ENCODE measurements around the gene SLC38A6. TPM values are rescaled to one million over a fixed set of nuclear protein-coding genes. Genes with fewer than 3 reads are reported as not detected.

Gene SLC38A6
- total RNA-seq (10 to 100 TPM; 17.2 to 41.3 TPM), polyA plus RNA-seq (10 to 100 TPM in 1 of 2 donors, 1 to 10 TPM in 1; 8.5 to 15.4 TPM)
- long read RNA-seq, donor 1, transcript SLC38A6-201 (16 exons, 1,688 nt) = major isoform, 7 of 17 reads
- long read RNA-seq, donor 1, partial matches to known transcripts = 1 of 17 reads
- long read RNA-seq, donor 1, other reads (novel, unspliced or antisense) = 9 of 17 reads
- long read RNA-seq, donor 2, partial matches to known transcripts = 0 of 11 reads
- long read RNA-seq, donor 2, other reads (novel, unspliced or antisense) = 8 of 11 reads

GRCh38 chr14:60980811-60981632, at the start of gene SLC38A6, which contains the start of gene TRMT5:
SLC38A6 (plus strand) TSS chr14:60981245; CDS start chr14:60981278, 33 bp downstream.
TRMT5 (minus strand) TSS chr14:60981079; CDS start chr14:60980973, 106 bp downstream.
- Histone ChIP-seq H3K36me3 (ENCODE audit: control insufficient read depth in 1 of 2, insufficient read depth in 2 of 2, low read length in 1 of 2) (no peaks in the 10 kb centered on the region), H3K27ac (ENCODE audit: low read depth in 1 of 2, low read length in 2 of 2) (peak within 1 kb of the TSS in 1 of 2 donors; percentile 72), H3K27me3 (ENCODE audit: control insufficient read depth in 1 of 2, insufficient read depth in 2 of 2, low read length in 1 of 2) (no peaks in the 10 kb centered on the region), H3K9me3 (ENCODE audit: control insufficient read depth, low read length) (no peaks in the 10 kb centered on the region), H3K4me1 (ENCODE audit: control insufficient read depth in 1 of 2, insufficient read depth in 2 of 2, low read length in 2 of 2) (peaks cover 1 to 5% of the 10 kb centered on the region in 2 donors), H3K4me3 (ENCODE audit: low read length in 2 of 2) (peak within 1 kb of the TSS; percentile 70 to 75)
- intact Hi-C loops (cut with DNase I) = loop anchor here in 1 of 2 donors (10.0 kb wide), 1 partner anchor 256 kb away; the partner anchor contains the start of gene SIX4
- ATAC-seq (ENCODE audit: low FRiP score) (peak; percentile 97), DNase-seq (peak; percentile 95 to 98)
- 0% methylated on average over 59 of the region's 59 CpGs for WGBS, 2 donors

- WGBS, 2 donors = 87 to 91% methylated on average over 8 of the region's 8 CpGs
- no peaks in the 10 kb centered on the region for H3K27me3 ChIP-seq (ENCODE audit: control insufficient read depth in 1 of 2, insufficient read depth in 2 of 2, low read length in 1 of 2)
- no peaks in the 10 kb centered on the region for H3K36me3 ChIP-seq (ENCODE audit: control insufficient read depth in 1 of 2, insufficient read depth in 2 of 2, low read length in 1 of 2)
- no peak for ATAC-seq (ENCODE audit: low FRiP score)
- no peaks in the 10 kb centered on the region for H3K4me1 ChIP-seq (ENCODE audit: control insufficient read depth in 1 of 2, insufficient read depth in 2 of 2, low read length in 2 of 2)
- DNase-seq = no peak
- intact Hi-C loops (cut with DNase I) = no loop called here
- no peaks in the 10 kb centered on the region for H3K9me3 ChIP-seq (ENCODE audit: control insufficient read depth, low read length)
- no peak overlapping the region for H3K27ac ChIP-seq (ENCODE audit: low read depth in 1 of 2, low read length in 2 of 2)
- no peak overlapping the region for H3K4me3 ChIP-seq (ENCODE audit: low read length in 2 of 2)
Observed at GRCh38 chr14:60933920-60934655, 47.0 kb upstream of the SLC38A6 start.

GRCh38 chr14:60935319-60935718, 45.7 kb upstream of the SLC38A6 start:
- no peaks in the 10 kb centered on the region for H3K27me3 ChIP-seq (ENCODE audit: control insufficient read depth in 1 of 2, insufficient read depth in 2 of 2, low read length in 1 of 2)
- H3K4me1 ChIP-seq (ENCODE audit: control insufficient read depth in 1 of 2, insufficient read depth in 2 of 2, low read length in 2 of 2) = no peaks in the 10 kb centered on the region
- H3K9me3 ChIP-seq (ENCODE audit: control insufficient read depth, low read length) = no peaks in the 10 kb centered on the region
- DNase-seq (no peak), ATAC-seq (ENCODE audit: low FRiP score) (no peak)
- no peak overlapping the region for H3K4me3 ChIP-seq (ENCODE audit: low read length in 2 of 2)
- no peaks in the 10 kb centered on the region for H3K36me3 ChIP-seq (ENCODE audit: control insufficient read depth in 1 of 2, insufficient read depth in 2 of 2, low read length in 1 of 2)
- no peak overlapping the region for H3K27ac ChIP-seq (ENCODE audit: low read depth in 1 of 2, low read length in 2 of 2)
- intact Hi-C loops (cut with DNase I) = no loop called here

- WGBS, 2 donors = 91 to 93% methylated on average over 1 of the region's 1 CpG
- H3K36me3 ChIP-seq (ENCODE audit: control insufficient read depth in 1 of 2, insufficient read depth in 2 of 2, low read length in 1 of 2) = no peaks in the 10 kb centered on the region
- H3K9me3 ChIP-seq (ENCODE audit: control insufficient read depth, low read length) = no peaks in the 10 kb centered on the region
- no peaks in the 10 kb centered on the region for H3K4me1 ChIP-seq (ENCODE audit: control insufficient read depth in 1 of 2, insufficient read depth in 2 of 2, low read length in 2 of 2)
- H3K4me3 ChIP-seq (ENCODE audit: low read length in 2 of 2) = no peak overlapping the region
- ATAC-seq (ENCODE audit: low FRiP score) = no peak
- DNase-seq = no peak
- H3K27ac ChIP-seq (ENCODE audit: low read depth in 1 of 2, low read length in 2 of 2) = no peak overlapping the region
- H3K27me3 ChIP-seq (ENCODE audit: control insufficient read depth in 1 of 2, insufficient read depth in 2 of 2, low read length in 1 of 2) = no peaks in the 10 kb centered on the region
- intact Hi-C loops (cut with DNase I) = no loop called here
Observed at GRCh38 chr14:60943637-60944032, 37.4 kb upstream of the SLC38A6 start.

GRCh38 chr14:60944204-60944603, 36.8 kb upstream of the SLC38A6 start:
- Histone ChIP-seq H3K27ac (ENCODE audit: low read depth in 1 of 2, low read length in 2 of 2) (no peak overlapping the region), H3K9me3 (ENCODE audit: control insufficient read depth, low read length) (no peaks in the 10 kb centered on the region), H3K27me3 (ENCODE audit: control insufficient read depth in 1 of 2, insufficient read depth in 2 of 2, low read length in 1 of 2) (no peaks in the 10 kb centered on the region), H3K4me1 (ENCODE audit: control insufficient read depth in 1 of 2, insufficient read depth in 2 of 2, low read length in 2 of 2) (no peaks in the 10 kb centered on the region), H3K36me3 (ENCODE audit: control insufficient read depth in 1 of 2, insufficient read depth in 2 of 2, low read length in 1 of 2) (no peaks in the 10 kb centered on the region), H3K4me3 (ENCODE audit: low read length in 2 of 2) (no peak overlapping the region)
- DNase-seq = no peak
- 69% methylated on average over 4 of the region's 4 CpGs for WGBS, 2 donors
- ATAC-seq (ENCODE audit: low FRiP score) = no peak
- intact Hi-C loops (cut with DNase I) = no loop called here

GRCh38 chr14:60945984-60946383, 35.1 kb upstream of the SLC38A6 start:
- H3K27ac ChIP-seq (ENCODE audit: low read depth in 1 of 2, low read length in 2 of 2) = no peak overlapping the region
- H3K36me3 ChIP-seq (ENCODE audit: control insufficient read depth in 1 of 2, insufficient read depth in 2 of 2, low read length in 1 of 2) = no peaks in the 10 kb centered on the region
- 95 to 96% methylated on average over 1 of the region's 1 CpG for WGBS, 2 donors
- H3K27me3 ChIP-seq (ENCODE audit: control insufficient read depth in 1 of 2, insufficient read depth in 2 of 2, low read length in 1 of 2) = no peaks in the 10 kb centered on the region
- intact Hi-C loops (cut with DNase I) = no loop called here
- no peak overlapping the region for H3K4me3 ChIP-seq (ENCODE audit: low read length in 2 of 2)
- ATAC-seq (ENCODE audit: low FRiP score) = no peak
- H3K4me1 ChIP-seq (ENCODE audit: control insufficient read depth in 1 of 2, insufficient read depth in 2 of 2, low read length in 2 of 2) = no peaks in the 10 kb centered on the region
- no peak for DNase-seq
- no peaks in the 10 kb centered on the region for H3K9me3 ChIP-seq (ENCODE audit: control insufficient read depth, low read length)

- WGBS, 2 donors = 94 to 95% methylated on average over 3 of the region's 3 CpGs
- intact Hi-C loops (cut with DNase I) = no loop called here
- Histone ChIP-seq H3K4me3 (ENCODE audit: low read length in 2 of 2) (no peak overlapping the region), H3K36me3 (ENCODE audit: control insufficient read depth in 1 of 2, insufficient read depth in 2 of 2, low read length in 1 of 2) (no peaks in the 10 kb centered on the region), H3K27ac (ENCODE audit: low read depth in 1 of 2, low read length in 2 of 2) (no peak overlapping the region), H3K9me3 (ENCODE audit: control insufficient read depth, low read length) (no peaks in the 10 kb centered on the region), H3K4me1 (ENCODE audit: control insufficient read depth in 1 of 2, insufficient read depth in 2 of 2, low read length in 2 of 2) (no peaks in the 10 kb centered on the region), H3K27me3 (ENCODE audit: control insufficient read depth in 1 of 2, insufficient read depth in 2 of 2, low read length in 1 of 2) (no peaks in the 10 kb centered on the region)
- ATAC-seq (ENCODE audit: low FRiP score) (no peak), DNase-seq (no peak)
Observed at GRCh38 chr14:60946773-60947172, 34.3 kb upstream of the SLC38A6 start.

- no peaks in the 10 kb centered on the region for H3K27me3 ChIP-seq (ENCODE audit: control insufficient read depth in 1 of 2, insufficient read depth in 2 of 2, low read length in 1 of 2)
- intact Hi-C loops (cut with DNase I) = no loop called here
- no peak overlapping the region for H3K27ac ChIP-seq (ENCODE audit: low read depth in 1 of 2, low read length in 2 of 2)
- ATAC-seq (ENCODE audit: low FRiP score) (no peak), DNase-seq (no peak)
- H3K4me3 ChIP-seq (ENCODE audit: low read length in 2 of 2) = no peak overlapping the region
- no peaks in the 10 kb centered on the region for H3K36me3 ChIP-seq (ENCODE audit: control insufficient read depth in 1 of 2, insufficient read depth in 2 of 2, low read length in 1 of 2)
- no peaks in the 10 kb centered on the region for H3K4me1 ChIP-seq (ENCODE audit: control insufficient read depth in 1 of 2, insufficient read depth in 2 of 2, low read length in 2 of 2)
- no peaks in the 10 kb centered on the region for H3K9me3 ChIP-seq (ENCODE audit: control insufficient read depth, low read length)
- 36 to 38% methylated on average over 3 of the region's 3 CpGs for WGBS, 2 donors
Observed at GRCh38 chr14:60951776-60952435, 29.1 kb upstream of the SLC38A6 start.

Measured in aorta (tissue), 5 donors.